RWPE1 (cell line): Measurements from ENCODE around the gene EQTN.

Experiments used
- CTCF ChIA-PET: fragments of 350-600 bp; sonication (Branson Sonifier 250); formaldehyde crosslinking; extraction: SDS; loops from one replicate; lab custom pipeline; 2021; lab: Yijun Ruan, JAX
- POLR2A ChIA-PET: fragments of 400-600 bp; formaldehyde crosslinking; extraction: SDS; loops from one replicate; lab custom pipeline; 2020; ENCODE audit warnings: antibody characterized with exemption; ENCODE audit not compliant: low non-redundant PET; lab: Yijun Ruan, JAX
- DNase-seq: peaks from one replicate; pipeline ENCODE4 v3.0.0; 2012; ENCODE audit warnings: low spot score
- H3K27ac ChIP-seq: fragments of 450-650 bp; 2 replicates; pipeline ENCODE4 v1.5.1; 2017
- CTCF ChIP-seq: fragments of 450-650 bp; conservative IDR thresholded peaks from 2 replicates; pipeline ENCODE4 v1.5.1; 2017; ENCODE audit warnings: low read depth, mild to moderate bottlenecking

The EQTN gene

GRCh38 chr9:27333241-27334052 lies 36.5 kb upstream of the EQTN start:
- peak; percentile 92 for TF ChIP-seq CTCF
- POLR2A ChIA-PET, result no interaction called here
- CTCF ChIA-PET, result interaction anchor here (0.6 to 1.7 kb wide), 16 partner anchors 8 to 226 kb away, joined by 3 to 32 read pairs (median 5); partner anchors contain the start of gene MOB3B
- no peak overlapping the region for H3K27ac ChIP-seq
- DNase-seq, result peak; percentile 68

- H3K27ac ChIP-seq, result no peak overlapping the region
- DNase-seq, result no peak
- ChIA-PET POLR2A (no interaction called here), CTCF (interaction anchor here (0.6 to 0.7 kb wide), 2 partner anchors 116 to 198 kb away, joined by 3 read pairs; partner anchors contain the start of gene MOB3B)
- no peak for TF ChIP-seq CTCF
Measured at GRCh38 chr9:27331393-27331792, 34.4 kb upstream of the EQTN start.

- ChIA-PET CTCF (no interaction called here), POLR2A (no interaction called here)
- no peak overlapping the region for H3K27ac ChIP-seq
- no peak for DNase-seq
- TF ChIP-seq CTCF, result no peak
Measured at GRCh38 chr9:27329291-27329690, 32.3 kb upstream of the EQTN start.

- no peak for DNase-seq
- POLR2A ChIA-PET, result no interaction called here
- no peak overlapping the region for H3K27ac ChIP-seq
- CTCF ChIA-PET, result no interaction called here
- no peak for TF ChIP-seq CTCF
Measured at GRCh38 chr9:27328483-27328882, 31.5 kb upstream of the EQTN start.

- H3K27ac ChIP-seq, result no peak overlapping the region
- TF ChIP-seq CTCF, result no peak
- no peak for DNase-seq
- ChIA-PET POLR2A (no interaction called here), CTCF (interaction anchor here (0.8 kb wide), 1 partner anchor 430 kb away, joined by 3 read pairs; no protein-coding TSS in a partner anchor)
Measured at GRCh38 chr9:27311184-27311583, 14.2 kb upstream of the EQTN start.

- ChIA-PET POLR2A (interaction anchor here (0.6 kb wide), 1 partner anchor 233 kb away, joined by 4 read pairs; no protein-coding TSS in a partner anchor), CTCF (interaction anchor here (0.8 kb wide), 1 partner anchor 431 kb away, joined by 3 read pairs; no protein-coding TSS in a partner anchor)
- no peak overlapping the region for H3K27ac ChIP-seq
- TF ChIP-seq CTCF, result no peak
- DNase-seq, result no peak
Measured at GRCh38 chr9:27310582-27310981, 13.6 kb upstream of the EQTN start.
